GM23248 (cell line): ENCODE measurements around the gene UCP3.

Source experiments
- EZH2 ChIP-seq: fragments of 200-600 bp; sonication (generic); IDR thresholded peaks from 2 replicates; pipeline ENCODE4 v1.6.1; 2018; ENCODE audit warnings: antibody characterized with exemption, mild to moderate bottlenecking; ENCODE audit not compliant: insufficient read depth, poor library complexity, severe bottlenecking
- EZH2phosphoT487 ChIP-seq: fragments of 200-600 bp; sonication (generic); IDR thresholded peaks from 2 replicates; pipeline ENCODE4 v1.6.1; 2018; ENCODE audit warnings: antibody characterized with exemption, moderate library complexity, mild to moderate bottlenecking, low read depth; ENCODE audit not compliant: insufficient read depth

- TF ChIP-seq EZH2 (no peak), EZH2phosphoT487 (no peak)
Measured at GRCh38 chr11:73951797-73952196, 57.1 kb downstream of the UCP3 start.
